IMR-90 (cell line): ENCODE results near the gene ELL. TPM values are rescaled to one million over a fixed set of nuclear protein-coding genes. Genes with fewer than 3 reads are reported as not detected.

Experiments
- ATAC-seq: fragments of 200-7000 bp; cut with Tn5 transposase; 2 replicates; pipeline ENCODE4 v1.9.1; 2020; ENCODE audit warnings: low read depth, mild to moderate bottlenecking, moderate library complexity
- BruUV-seq: library from RNA; stranded (reverse); fragments of 400-500 nt; replicated peaks from 2 replicates; lab custom pipeline; 2021; lab: Mats Ljungman, UMichigan
- CTCF ChIA-PET: fragments of 300-600 bp; formaldehyde crosslinking; extraction: SDS; loops from one replicate; lab custom pipeline; 2021; ENCODE audit warnings: antibody characterized with exemption; lab: Yijun Ruan, JAX
- POLR2A ChIA-PET: fragments of 300-600 bp; sonication (Branson Sonifier 250); formaldehyde crosslinking; loops from one replicate; lab custom pipeline; 2022; ENCODE audit warnings: antibody characterized with exemption; ENCODE audit not compliant: unreplicated experiment; lab: Charles Lee
- DNase-seq: peaks from one replicate; pipeline ENCODE4 v3.0.0; 2013
- H2AFZ ChIP-seq: replicated peaks from 2 replicates; pipeline ENCODE3; 2013; ENCODE audit warnings: low read length, mild to moderate bottlenecking; ENCODE audit not compliant: poor library complexity
- H2AK5ac ChIP-seq: 2 replicates; pipeline ENCODE4 v1.6.1; 2013; ENCODE audit warnings: low read depth, low read length, inconsistent platforms
- H2AK9ac ChIP-seq: replicated peaks from 2 replicates; pipeline ENCODE3; 2013; ENCODE audit warnings: mild to moderate bottlenecking, low read depth, low read length, moderate library complexity; ENCODE audit not compliant: poor library complexity
- H2BK120ac ChIP-seq: 2 replicates; pipeline ENCODE4 v1.6.1; 2013; ENCODE audit warnings: low read depth, low read length, inconsistent platforms
- H2BK15ac ChIP-seq: 3 replicates; pipeline ENCODE4 v1.6.1; 2013; ENCODE audit warnings: low read depth, low read length, inconsistent platforms
- H2BK20ac ChIP-seq: 2 replicates; pipeline ENCODE4 v1.6.1; 2013; ENCODE audit warnings: low read depth, mild to moderate bottlenecking, inconsistent platforms, low read length, moderate library complexity
- H2BK5ac ChIP-seq: 2 replicates; pipeline ENCODE4 v1.6.1; 2013; ENCODE audit warnings: mild to moderate bottlenecking, low read depth, low read length, inconsistent platforms; ENCODE audit not compliant: poor library complexity, severe bottlenecking
- H3K14ac ChIP-seq: replicated peaks from 2 replicates; pipeline ENCODE4 v1.6.1; 2013; ENCODE audit warnings: low read depth, low read length, inconsistent platforms
- H3K18ac ChIP-seq: 2 replicates; pipeline ENCODE4 v1.6.1; 2013; ENCODE audit warnings: low read depth, low read length, control low read depth
- H3K23ac ChIP-seq: 2 replicates; pipeline ENCODE4 v1.6.1; 2013; ENCODE audit warnings: low read depth, low read length, inconsistent platforms
- H3K27ac ChIP-seq: 2 replicates; pipeline ENCODE4 v1.5.1; 2013; ENCODE audit warnings: mild to moderate bottlenecking, control low read depth, low read length; ENCODE audit not compliant: insufficient read depth
- H3K27me3 ChIP-seq: 2 replicates; pipeline ENCODE4 v1.6.1; 2013; ENCODE audit warnings: low read length; ENCODE audit not compliant: control insufficient read depth, insufficient read depth
- H3K36me3 ChIP-seq: 2 replicates; pipeline ENCODE4 v1.6.1; 2013; ENCODE audit warnings: low read length, mixed read lengths; ENCODE audit not compliant: control insufficient read depth, insufficient read depth
- H3K4ac ChIP-seq: 2 replicates; pipeline ENCODE4 v1.6.1; 2013; ENCODE audit warnings: low read depth, low read length, inconsistent platforms
- H3K4me1 ChIP-seq: 2 replicates; pipeline ENCODE4 v1.6.1; 2013; ENCODE audit warnings: low read length, mixed read lengths; ENCODE audit not compliant: control insufficient read depth, insufficient read depth
- H3K4me2 ChIP-seq: 2 replicates; pipeline ENCODE4 v1.6.1; 2013; ENCODE audit warnings: low read depth, mild to moderate bottlenecking, control low read depth, low read length, moderate library complexity
- H3K4me3 ChIP-seq: 2 replicates; pipeline ENCODE4 v1.5.1; 2013; ENCODE audit warnings: low read depth, mild to moderate bottlenecking, control low read depth, low read length, moderate library complexity; ENCODE audit not compliant: insufficient read depth
- H3K56ac ChIP-seq: 2 replicates; pipeline ENCODE4 v1.6.1; 2013; ENCODE audit warnings: low read length, inconsistent platforms; ENCODE audit not compliant: insufficient read depth; ENCODE audit errors: extremely low read depth
- H3K79me1 ChIP-seq, 2 experiments: 2 replicates each; pipeline ENCODE4 v1.6.1; 2013; ENCODE audit warnings: low read length in 2 of 2, inconsistent platforms in 1 of 2, low read depth in 1 of 2
- H3K9ac ChIP-seq: 2 replicates; pipeline ENCODE4 v1.6.1; 2013; ENCODE audit warnings: low read depth, low read length, control low read depth
- H3K9me1 ChIP-seq: 2 replicates; pipeline ENCODE4 v1.6.1; 2013; ENCODE audit warnings: low read length, inconsistent platforms; ENCODE audit not compliant: insufficient read depth
- H3K9me3 ChIP-seq: 2 replicates; pipeline ENCODE4 v1.6.1; 2013; ENCODE audit warnings: low read length; ENCODE audit not compliant: control insufficient read depth, insufficient read depth
- H4K20me1 ChIP-seq: 2 replicates; pipeline ENCODE4 v1.6.1; 2013; ENCODE audit warnings: low read length, inconsistent platforms; ENCODE audit not compliant: insufficient read depth
- H4K5ac ChIP-seq: 2 replicates; pipeline ENCODE4 v1.6.1; 2013; ENCODE audit warnings: mild to moderate bottlenecking, low read depth, low read length, control low read depth
- H4K8ac ChIP-seq, 2 experiments: 2 replicates each; pipeline ENCODE4 v1.6.1; 2013; ENCODE audit warnings: low read depth in 2 of 2, low read length in 2 of 2, control low read depth in 1 of 2, inconsistent platforms in 1 of 2
- H4K91ac ChIP-seq: 2 replicates; pipeline ENCODE4 v1.6.1; 2013; ENCODE audit warnings: low read depth, low read length, inconsistent platforms; ENCODE audit not compliant: insufficient read depth
- BHLHE40 ChIP-seq: fragments of 150-350 bp; IDR thresholded peaks from 2 replicates; pipeline ENCODE4 v1.6.1; 2016; ENCODE audit warnings: mild to moderate bottlenecking, low read depth, low read length
- CEBPB ChIP-seq: IDR thresholded peaks from 2 replicates; pipeline ENCODE4 v1.6.1; 2012; ENCODE audit warnings: low read depth, low read length, improper control_type of control experiment
- CHD1 ChIP-seq: IDR thresholded peaks from 2 replicates; pipeline ENCODE4 v1.6.1; 2012; ENCODE audit warnings: low read depth, low read length, improper control_type of control experiment
- CTCF ChIP-seq: conservative IDR thresholded peaks from 2 replicates; pipeline ENCODE4 v1.5.1; 2012; ENCODE audit warnings: mild to moderate bottlenecking, low read depth, low read length, improper control_type of control experiment
- ELK1 ChIP-seq: fragments of 150-350 bp; IDR thresholded peaks from 2 replicates; pipeline ENCODE4 v1.6.1; 2016; ENCODE audit warnings: low read depth, mild to moderate bottlenecking, low read length, moderate library complexity, borderline replicate concordance
- FOS ChIP-seq: fragments of 150-350 bp; IDR thresholded peaks from 2 replicates; pipeline ENCODE4 v1.6.1; 2016; ENCODE audit warnings: low read depth, low read length
- MAFK ChIP-seq: IDR thresholded peaks from 2 replicates; pipeline ENCODE4 v1.6.1; 2012; ENCODE audit warnings: low read depth, low read length, improper control_type of control experiment
- MXI1 ChIP-seq: IDR thresholded peaks from 2 replicates; pipeline ENCODE4 v1.6.1; 2012; ENCODE audit warnings: low read depth, mild to moderate bottlenecking, low read length, moderate library complexity, borderline replicate concordance
- NFE2L2 ChIP-seq: fragments of 150-350 bp; IDR thresholded peaks from 2 replicates; pipeline ENCODE4 v1.6.1; 2016; ENCODE audit warnings: low read depth, mild to moderate bottlenecking, low read length
- POLR2A ChIP-seq: IDR thresholded peaks from 2 replicates; pipeline ENCODE4 v1.6.1; 2012; ENCODE audit warnings: mild to moderate bottlenecking, low read depth, low read length
- RAD21 ChIP-seq: IDR thresholded peaks from 2 replicates; pipeline ENCODE4 v1.6.1; 2012; ENCODE audit warnings: low read length, improper control_type of control experiment
- RFX5 ChIP-seq: IDR thresholded peaks from 2 replicates; pipeline ENCODE4 v1.8.0; 2012; ENCODE audit warnings: low read depth, mild to moderate bottlenecking, low read length, moderate library complexity
- WGBS, 2 experiments: methylation state at CpG; one replicate each; pipeline versions ENCODE4 v1.1.5 to v1.1.7; 2013; ENCODE audit warnings: missing lambda C conversion rate in 2 of 2; ENCODE audit not compliant: insufficient read length in 1 of 2; ENCODE audit errors: extremely low coverage in 2 of 2; 5-methylcytosine and 5-hydroxymethylcytosine counted together
- dilution Hi-C: fragments of 300-500 bp; cut with HindIII; formaldehyde crosslinking; loops from one replicate; pipeline ENCODE4 v1.14.3; 2018; ENCODE audit warnings: low sequenced_read_pairs; ENCODE audit not compliant: unreplicated experiment
- in situ Hi-C: fragments of 300-500 bp; cut with MboI; formaldehyde crosslinking; loops from 3 replicates; pipeline ENCODE4 v1.14.3; 2019; ENCODE audit warnings: low sequenced_read_pairs, inconsistent platforms, mixed read lengths
- intact Hi-C: fragments of 100-400 bp; cut with micrococcal nuclease; formaldehyde crosslinking; loops from 2 replicates; pipeline ENCODE4 v1.10.0; 2022
- polyA plus RNA-seq, 3 experiments: library from polyadenylated mRNA; depleted of rRNA; stranded (reverse); fragments of >200 nt; gene quantifications; 2 replicates each; pipeline ENCODE4 v1.2.3, GENCODE V29; 2012; ENCODE audit warnings: low replicate concordance in 1 of 3
- total RNA-seq: library from RNA; depleted of rRNA; stranded (reverse); fragments of >200 nt; gene quantifications from 2 replicates; pipeline ENCODE4 v1.2.3, GENCODE V29; 2012

Gene ELL
- total and polyA plus RNA-seq, 2 of the 4 experiments (the other 2 are of a cell fraction): 6.3 to 13.1 TPM

GRCh38 chr19:18508585-18508984 is 13.3 kb downstream of the ELL start:
- H2AK9ac ChIP-seq: no peak overlapping the region
- H3K14ac ChIP-seq: no peak overlapping the region
- DNase-seq: no peak
- no TSS peak for BruUV-seq
- dilution Hi-C loops: no loop called here
- WGBS, 2 experiments: no CpG with 5 or more reads among the region's 7 CpGs
- no peaks in the 10 kb centered on the region for H3K9me3 ChIP-seq
- H3K27me3 ChIP-seq: no peaks in the 10 kb centered on the region
- TF ChIP-seq RAD21: no peak
- TF ChIP-seq POLR2A: no peak
- no peak for TF ChIP-seq ELK1
- no peak for TF ChIP-seq CHD1
- no peak for TF ChIP-seq BHLHE40
- TF ChIP-seq FOS: no peak
- no peak for TF ChIP-seq NFE2L2
- TF ChIP-seq MXI1: no peak
- no peak for TF ChIP-seq CEBPB
- TF ChIP-seq RFX5: no peak
- no peak for TF ChIP-seq CTCF
- TF ChIP-seq MAFK: no peak
- H2AK5ac ChIP-seq: no peak overlapping the region
- H3K18ac ChIP-seq: no peak overlapping the region
- H3K9ac ChIP-seq: no peak overlapping the region
- no peak overlapping the region for H4K8ac ChIP-seq
- peaks cover 26% of the 10 kb centered on the region for H3K4me1 ChIP-seq
- H3K56ac ChIP-seq: no peak overlapping the region
- CTCF ChIA-PET: no interaction called here
- in situ Hi-C loops: no loop called here
- peaks cover 44% of the 10 kb centered on the region for H3K9me1 ChIP-seq
- ATAC-seq: no peak
- H4K5ac ChIP-seq: no peak overlapping the region
- H4K91ac ChIP-seq: no peak overlapping the region
- H2BK5ac ChIP-seq: no peak overlapping the region
- no peaks in the 10 kb centered on the region for H3K36me3 ChIP-seq
- H3K4me2 ChIP-seq: no peak overlapping the region
- H3K27ac ChIP-seq: no peak overlapping the region
- no peak overlapping the region for H2AFZ ChIP-seq
- POLR2A ChIA-PET: interaction anchor here (0.5 kb wide), 1 partner anchor 15 kb away, joined by 6 read pairs; no protein-coding TSS in a partner anchor
- no peak overlapping the region for H3K23ac ChIP-seq
- H3K4me3 ChIP-seq: no peak overlapping the region
- no peak overlapping the region for H2BK20ac ChIP-seq
- peaks cover 10 to 93% of the 10 kb centered on the region in 2 experiments for H3K79me1 ChIP-seq
- H3K4ac ChIP-seq: no peak overlapping the region
- peaks cover 95% of the 10 kb centered on the region for H4K20me1 ChIP-seq
- no peak overlapping the region for H2BK15ac ChIP-seq
- intact Hi-C loops: no loop called here
- no peak overlapping the region for H2BK120ac ChIP-seq
